Stimulated activated CD4-positive, alpha-beta T cell treated with anti-CD3 and anti-CD28 coated beads, Interleukin-2, amount 100 ng/mL, for 48 hours (primary cell): Measurements from ENCODE around the gene SLFN11.
A peak's percentile ranks its signal among the peaks of the same experiment; 100 is the strongest.
"Not testable (repeated sequence)": the region's sequence is repeated elsewhere in the genome, so short reads cannot be mapped to it uniquely, and the experiment has no call there.

Experiments used
- DNase-seq, 2 donors: peaks; one replicate each; pipeline ENCODE4 v3.0.0-alpha.2; 2020

SLFN11 gene

GRCh38 chr17:35359398-35359797 is 14.0 kb downstream of the SLFN11 start:
- DNase-seq = no peak

GRCh38 chr17:35352284-35352683 is 21.1 kb downstream of the SLFN11 start:
- no peak for DNase-seq

GRCh38 chr17:35350493-35350892 is 22.9 kb downstream of the SLFN11 start:
- no peak for DNase-seq

GRCh38 chr17:35345926-35346771 is 27.3 kb downstream of the SLFN11 start:
- DNase-seq = no peak

GRCh38 chr17:35345445-35345925 is 27.9 kb downstream of the SLFN11 start:
- DNase-seq = no peak

- DNase-seq = no peak
Observed at GRCh38 chr17:35344262-35344661, 29.2 kb downstream of the SLFN11 start.

GRCh38 chr17:35342276-35342675 is 31.1 kb downstream of the SLFN11 start:
- DNase-seq = no peak

- DNase-seq = no peak
Observed at GRCh38 chr17:35341411-35341992, 31.9 kb downstream of the SLFN11 start.

GRCh38 chr17:35338230-35338629 is 35.2 kb downstream of the SLFN11 start:
- no peak for DNase-seq

- DNase-seq = no peak
Observed at GRCh38 chr17:35337364-35337763, 36.1 kb downstream of the SLFN11 start.

GRCh38 chr17:35333578-35333977 is 39.8 kb downstream of the SLFN11 start:
- DNase-seq = not testable (repeated sequence)

- no peak for DNase-seq
Observed at GRCh38 chr17:35322749-35323148, 50.7 kb downstream of the SLFN11 start.

- DNase-seq = no peak
Observed at GRCh38 chr17:35315971-35316370, 57.5 kb downstream of the SLFN11 start.

GRCh38 chr17:35315283-35315682 is 58.1 kb downstream of the SLFN11 start:
- no peak for DNase-seq

GRCh38 chr17:35314415-35315216 is 58.8 kb downstream of the SLFN11 start:
- no peak for DNase-seq

GRCh38 chr17:35313875-35314409 is 59.5 kb downstream of the SLFN11 start:
- no peak for DNase-seq

- DNase-seq = peak; percentile 33 to 41
Observed at GRCh38 chr17:35312790-35313711, 60.4 kb downstream of the SLFN11 start.

GRCh38 chr17:35312346-35312745 is 61.1 kb downstream of the SLFN11 start:
- DNase-seq = no peak

- DNase-seq = not testable (repeated sequence)
Observed at GRCh38 chr17:35309345-35309744, 64.1 kb downstream of the SLFN11 start.
